GM18520 (cell line): Measurements from ENCODE around the gene EDN1.

Experiments used
- ATAC-seq: cut with Tn5 transposase; IDR thresholded peaks from one replicate; pipeline ENCODE4 v1.9.1; 2021; ENCODE audit not compliant: unreplicated experiment

Gene EDN1

GRCh38 chr6:12269110-12269509 is 21.1 kb upstream of the EDN1 start:
- ATAC-seq = no peak

- no peak for ATAC-seq
These were observed 19.5 kb upstream of the EDN1 start for GRCh38 chr6:12270551-12271230.

- ATAC-seq = no peak
These were observed 18.6 kb upstream of the EDN1 start for GRCh38 chr6:12271594-12271993.

GRCh38 chr6:12271997-12272396 is 18.2 kb upstream of the EDN1 start:
- ATAC-seq = no peak

GRCh38 chr6:12275107-12275506 is 15.1 kb upstream of the EDN1 start:
- no peak for ATAC-seq

- no peak for ATAC-seq
These were observed 13.2 kb upstream of the EDN1 start for GRCh38 chr6:12276930-12277315.

GRCh38 chr6:12277386-12277785 is 12.8 kb upstream of the EDN1 start:
- no peak for ATAC-seq

- ATAC-seq = no peak
These were observed 11.2 kb upstream of the EDN1 start for GRCh38 chr6:12278915-12279314.

GRCh38 chr6:12279322-12280091 is 10.7 kb upstream of the EDN1 start:
- no peak for ATAC-seq

GRCh38 chr6:12280458-12280857 is 9.7 kb upstream of the EDN1 start:
- ATAC-seq = no peak

- ATAC-seq = no peak
These were observed 9.3 kb upstream of the EDN1 start for GRCh38 chr6:12280902-12281301.

GRCh38 chr6:12283904-12284303 is 6.3 kb upstream of the EDN1 start:
- no peak for ATAC-seq

- ATAC-seq = no peak
These were observed 3.6 kb upstream of the EDN1 start for GRCh38 chr6:12286373-12287110.

GRCh38 chr6:12288211-12288618 is 1.9 kb upstream of the EDN1 start:
- ATAC-seq = no peak

GRCh38 chr6:12288914-12289313 is 1.2 kb upstream of the EDN1 start:
- ATAC-seq = no peak

- ATAC-seq = no peak
These were observed 719 bp upstream of the EDN1 start for GRCh38 chr6:12289365-12289919.

- ATAC-seq = no peak
These were observed 1.1 kb downstream of the EDN1 start for GRCh38 chr6:12291071-12291838.

GRCh38 chr6:12291839-12292604 is 1.9 kb downstream of the EDN1 start:
- no peak for ATAC-seq

GRCh38 chr6:12293235-12293930 is 3.2 kb downstream of the EDN1 start:
- no peak for ATAC-seq
